ENCODE data around the gene FCHO1.
"Not testable (repeated sequence)": the region's sequence is repeated elsewhere in the genome, so short reads cannot be mapped to it uniquely, and the experiment has no call there.

Gene FCHO1

DNA sequence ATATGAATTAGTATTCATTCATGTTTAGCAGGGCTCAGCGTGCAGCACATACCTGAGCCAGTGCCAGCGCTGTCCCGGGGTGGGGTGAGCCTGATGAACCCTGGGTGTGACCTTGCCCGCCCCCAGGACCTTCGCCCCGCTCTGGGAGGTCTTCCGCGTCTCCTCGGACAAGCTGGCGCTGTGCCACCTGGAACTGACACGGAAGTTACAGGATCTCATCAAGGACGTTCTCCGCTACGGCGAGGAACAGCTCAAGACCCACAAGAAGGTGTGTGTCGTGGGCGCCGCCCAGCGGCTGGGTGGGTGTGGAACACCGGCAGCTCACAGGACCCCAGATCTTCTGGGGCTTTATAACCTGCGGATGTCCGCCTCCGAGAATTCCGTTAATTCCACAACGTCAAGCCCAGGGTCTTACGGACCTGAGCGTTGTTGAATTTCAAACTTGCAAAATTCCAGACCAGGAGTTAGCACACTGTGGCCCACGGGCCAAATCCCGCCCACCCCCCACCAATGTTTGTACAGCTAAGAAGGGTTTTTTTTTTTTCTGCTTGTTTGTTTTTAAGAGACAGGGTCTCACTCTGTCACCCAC, 15.4 kb downstream of the FCHO1 start:
- peak; percentile 68 for DNase-seq

DNA sequence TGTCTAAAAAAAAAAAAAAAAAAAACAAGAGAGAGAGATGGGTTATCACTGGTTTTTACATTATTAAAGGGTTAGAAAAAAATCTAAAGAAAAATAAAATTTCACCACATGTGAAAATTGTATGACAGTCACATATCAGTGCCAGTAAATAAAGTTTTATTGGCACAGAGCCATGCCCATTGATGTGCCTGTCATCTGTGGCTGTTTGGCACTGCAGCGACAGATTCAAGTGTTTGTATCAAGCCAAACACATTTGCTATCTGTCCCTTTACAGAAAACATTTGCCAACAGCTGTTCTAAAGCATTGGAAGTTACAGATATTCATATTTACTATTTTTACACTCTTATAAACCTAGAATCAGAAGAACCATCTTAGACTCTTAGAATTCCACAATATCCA, 16.3 kb downstream of the FCHO1 start:
- DNase-seq, result no peak

DNA sequence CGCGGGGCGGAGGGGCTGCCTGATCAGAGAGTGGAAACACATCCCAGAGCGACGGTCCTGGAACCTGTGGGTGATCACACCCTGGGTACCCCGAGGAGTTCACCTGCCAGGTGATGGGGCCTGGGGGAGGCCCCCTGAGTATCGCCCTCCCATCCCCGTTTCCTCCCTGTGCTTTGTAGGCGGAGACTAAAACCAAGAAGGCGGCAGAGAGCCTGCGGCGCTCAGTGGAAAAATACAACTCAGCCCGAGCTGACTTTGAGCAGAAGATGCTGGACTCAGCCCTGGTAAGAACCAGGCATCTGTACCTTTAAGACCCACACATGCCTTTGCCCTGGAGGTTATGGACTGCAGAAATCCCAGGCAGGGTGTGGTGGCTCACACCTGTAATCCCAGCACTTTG, 19.3 kb downstream of the FCHO1 start:
- DNase-seq, result no peak

GRCh38 chr19:17772172-17772571, 20.9 kb downstream of the FCHO1 start:
- DNase-seq, result no peak

GRCh38 chr19:17775245-17775927, 24.1 kb downstream of the FCHO1 start:
- DNase-seq, result no peak

DNA sequence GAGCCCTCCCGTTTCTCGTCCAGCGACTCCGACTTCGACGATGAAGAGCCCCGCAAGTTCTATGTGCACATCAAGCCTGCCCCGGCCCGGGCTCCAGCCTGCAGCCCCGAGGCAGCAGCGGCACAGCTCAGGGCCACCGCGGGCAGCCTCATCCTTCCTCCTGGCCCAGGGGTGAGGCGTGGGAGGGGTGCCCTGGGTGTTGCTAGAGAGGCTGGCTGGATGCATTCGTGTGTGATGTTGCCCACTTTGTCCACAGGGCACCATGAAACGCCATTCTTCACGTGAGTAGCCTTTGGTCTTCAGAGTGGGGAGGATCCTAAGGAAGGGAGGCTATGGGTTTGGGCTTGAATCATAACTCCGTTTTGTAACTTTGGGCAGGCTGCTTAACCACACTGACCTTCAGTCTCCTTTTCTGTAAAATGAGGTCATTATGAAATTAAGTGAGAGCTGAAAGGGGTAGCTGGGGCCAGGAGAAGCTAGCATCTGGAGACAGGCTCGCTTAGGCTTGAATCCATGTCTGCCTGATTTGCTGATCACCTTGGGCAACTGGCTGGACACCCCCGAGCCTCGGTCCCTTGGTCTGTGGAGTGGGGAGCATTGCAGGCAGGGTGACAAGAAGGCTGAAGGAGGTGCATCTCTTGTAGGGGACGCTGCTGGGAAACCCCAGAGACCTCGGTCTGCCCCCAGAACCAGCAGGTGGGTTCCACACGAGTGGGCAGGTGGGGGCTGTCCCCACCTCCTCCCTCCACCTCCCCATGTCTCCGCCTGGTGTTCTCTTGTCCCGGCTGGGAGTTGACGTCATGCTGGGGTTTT, 24.9 kb downstream of the FCHO1 start:
- no peak for DNase-seq

DNA sequence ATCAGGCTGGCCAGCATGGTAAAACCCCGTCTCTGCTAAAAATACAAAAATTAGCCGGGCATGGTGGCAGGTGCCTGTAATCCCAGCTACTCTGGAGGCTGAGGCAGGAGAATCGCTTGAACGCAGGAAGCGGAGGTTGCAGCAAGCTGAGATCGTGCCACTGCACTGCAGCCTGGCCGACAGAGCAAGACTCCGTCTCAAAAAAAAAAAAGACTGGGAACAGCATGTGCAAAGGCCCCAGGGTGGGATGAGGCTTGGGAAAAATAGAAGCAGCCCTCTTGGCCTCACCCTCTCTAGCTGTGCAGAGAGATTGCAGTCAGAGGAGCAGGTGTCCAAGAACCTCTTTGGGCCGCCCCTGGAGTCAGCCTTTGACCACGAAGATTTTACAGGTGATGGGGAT, 26.6 kb downstream of the FCHO1 start:
- DNase-seq, result not testable (repeated sequence)

GRCh38 chr19:17778251-17778967, 27.1 kb downstream of the FCHO1 start:
- no peak for DNase-seq

DNA sequence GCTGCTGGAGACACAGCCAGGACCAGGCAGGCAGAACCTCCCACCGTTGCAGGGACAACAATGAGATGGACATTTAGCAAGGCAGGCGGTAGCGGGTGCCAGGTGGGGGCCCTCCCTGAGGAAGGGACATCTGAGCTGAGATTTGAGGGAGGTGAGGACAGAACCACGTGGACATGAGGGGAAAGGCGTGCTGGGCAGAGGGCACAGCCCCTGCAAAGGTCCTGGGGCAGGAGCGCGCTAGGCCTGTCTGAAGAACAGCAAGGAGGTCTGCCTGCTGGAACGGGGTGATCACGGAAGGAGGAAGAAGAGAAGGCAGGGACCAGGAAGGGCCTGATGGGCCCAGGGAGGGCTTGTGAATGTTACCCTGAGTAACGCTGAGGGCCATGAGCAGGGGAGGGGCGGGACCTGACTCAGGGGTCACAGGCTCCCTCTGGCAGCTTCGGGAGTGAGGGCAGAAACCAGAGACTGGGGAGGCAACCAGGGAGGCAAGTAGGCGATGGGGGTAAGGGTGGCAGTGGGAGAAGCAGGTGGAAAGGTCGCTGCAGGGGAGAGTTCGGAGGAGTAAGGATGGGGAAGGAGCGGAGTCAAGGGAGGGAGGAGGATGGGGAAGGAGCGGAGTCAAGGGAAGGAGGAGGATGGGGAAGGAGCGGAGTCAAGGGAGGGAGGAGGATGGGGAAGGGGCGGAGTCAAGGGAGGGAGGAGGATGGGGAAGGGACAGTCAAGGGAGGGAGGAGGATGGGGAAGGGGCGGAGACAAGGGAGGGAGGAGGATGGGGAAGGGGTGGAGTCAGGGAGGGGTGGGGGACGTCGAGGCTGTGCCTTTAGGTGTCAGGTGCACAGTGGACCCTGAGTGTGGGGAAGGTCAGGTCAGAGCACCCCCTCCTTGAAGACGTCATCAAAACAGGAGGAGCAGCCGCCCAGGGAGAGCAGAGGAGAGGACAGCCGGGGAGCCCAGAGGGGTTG, 28.0 kb downstream of the FCHO1 start:
- DNase-seq, result no peak

DNA sequence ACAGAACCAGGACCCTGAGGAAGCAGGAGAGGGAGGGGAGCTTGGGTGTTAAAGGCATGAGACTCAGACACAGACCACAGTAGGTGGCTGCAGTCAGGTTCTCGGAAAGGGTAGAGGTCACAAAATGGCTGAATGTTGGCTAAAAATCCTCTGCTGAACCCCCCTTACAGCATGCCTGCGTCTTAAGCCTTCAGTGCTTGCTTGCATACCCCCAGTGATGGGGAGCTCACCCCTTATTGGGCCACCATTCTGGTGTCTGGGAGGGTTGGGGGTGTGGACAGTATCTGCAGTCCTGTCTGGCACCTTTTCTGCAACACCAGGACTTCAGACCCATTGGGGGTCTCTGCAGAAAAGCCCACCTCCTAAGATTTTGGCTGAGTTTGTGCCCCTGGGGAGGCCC, 29.5 kb downstream of the FCHO1 start:
- DNase-seq, result no peak

DNA sequence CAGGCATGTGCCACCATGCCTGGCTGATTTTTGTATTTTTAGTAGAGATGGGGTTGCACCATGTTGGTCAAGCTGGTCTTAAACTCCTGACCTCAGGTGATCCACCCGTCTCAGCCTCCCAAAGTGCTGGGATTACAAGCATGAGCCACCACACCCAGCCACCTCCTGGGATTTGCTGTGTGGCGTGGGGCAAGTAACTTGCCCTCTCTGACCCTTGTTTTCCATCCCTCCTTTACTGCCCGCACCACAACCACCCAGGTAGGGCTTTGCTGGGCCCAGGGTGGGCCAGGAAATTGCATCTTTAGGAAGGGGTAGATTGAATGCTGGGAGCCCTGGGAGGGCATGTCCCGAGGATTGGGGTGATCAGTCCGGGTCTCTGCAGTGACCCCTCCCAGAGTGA, 32.4 kb downstream of the FCHO1 start:
- not testable (repeated sequence) for DNase-seq

GRCh38 chr19:17784201-17785008, 33.1 kb downstream of the FCHO1 start:
- peak; percentile 71 for DNase-seq

DNA sequence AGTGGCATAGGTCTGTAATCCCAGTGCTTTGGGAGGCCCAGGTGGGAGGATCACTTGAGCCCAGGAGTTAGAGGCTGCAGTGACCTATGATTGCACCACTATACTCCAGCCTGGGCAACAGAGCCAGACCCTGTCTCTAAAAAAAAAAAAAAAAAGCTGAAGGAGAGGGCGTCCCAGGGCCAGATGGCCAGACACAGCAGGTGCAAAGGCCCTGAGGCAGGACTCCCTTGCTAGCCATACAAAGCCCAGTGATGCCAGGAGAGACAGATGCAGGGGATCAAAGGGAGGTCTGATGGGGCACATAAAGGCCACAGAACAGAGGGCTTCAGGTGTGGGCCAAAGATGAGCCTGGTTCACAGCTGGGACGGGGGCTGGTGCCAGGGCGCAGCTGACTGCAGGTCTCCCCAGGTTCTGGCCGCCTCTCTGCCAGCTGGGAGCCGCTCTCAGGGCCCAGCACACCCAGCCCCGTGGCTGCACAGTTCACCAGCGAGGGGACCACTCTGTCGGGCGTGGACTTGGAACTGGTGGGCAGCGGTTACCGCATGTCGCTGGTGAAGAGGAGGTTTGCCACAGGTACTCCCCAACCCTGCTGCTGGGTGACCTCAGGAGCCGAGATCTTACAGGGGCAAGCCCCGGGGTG, 36.1 kb downstream of the FCHO1 start:
- no peak for DNase-seq

DNA sequence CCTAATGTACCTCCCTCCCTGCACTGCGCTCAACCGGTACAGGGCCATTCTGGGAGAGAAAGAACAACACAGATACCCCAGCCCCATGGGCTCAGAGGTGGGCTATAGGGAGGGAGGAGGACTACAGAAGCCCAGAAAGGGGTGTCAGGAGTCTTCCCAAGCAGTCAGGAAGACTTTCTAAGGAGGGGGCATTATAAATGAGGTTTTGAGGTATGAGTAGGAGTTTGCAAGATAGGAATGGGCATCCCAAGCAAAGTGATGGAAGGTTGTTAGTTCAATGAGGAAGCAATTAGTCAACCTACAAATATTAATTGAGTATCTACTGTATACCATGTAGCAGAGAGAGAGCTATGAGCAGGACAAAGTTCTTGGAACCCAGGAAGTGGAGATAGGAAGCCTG, 37.4 kb downstream of the FCHO1 start:
- no peak for DNase-seq

DNA sequence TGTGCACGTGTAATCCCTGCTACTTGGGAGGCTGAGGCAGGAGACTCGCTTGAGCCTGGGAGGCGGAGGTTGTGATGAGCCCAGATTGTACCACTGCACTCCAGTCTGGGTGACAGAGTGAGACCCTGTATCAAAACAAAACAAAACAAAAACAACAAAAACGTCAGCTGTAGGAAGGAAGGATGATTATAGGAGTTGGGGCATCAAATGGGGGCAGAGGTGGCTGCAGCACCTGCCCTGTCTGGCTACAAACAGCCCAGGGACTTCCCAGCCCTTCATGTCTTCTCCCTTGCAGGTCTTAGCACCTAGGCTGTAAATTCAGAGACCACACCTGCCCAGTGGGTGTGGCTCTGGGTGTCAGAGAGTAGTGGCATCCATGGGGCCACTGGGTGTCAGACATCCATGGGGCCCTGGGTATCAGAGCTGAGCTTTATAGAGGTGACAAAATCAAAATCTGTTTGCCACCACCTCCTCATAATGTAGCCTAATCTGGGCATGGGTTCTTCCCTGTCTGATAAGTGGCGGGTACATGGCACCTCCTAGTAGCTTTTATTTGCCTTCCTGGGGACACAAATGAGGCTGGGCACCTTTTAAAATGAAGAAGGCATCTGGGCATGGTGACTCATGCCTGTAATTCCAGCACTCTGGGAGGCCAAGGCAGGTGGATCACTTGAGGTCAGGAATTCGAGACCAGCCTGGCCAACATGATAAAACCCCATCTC, 38.9 kb downstream of the FCHO1 start:
- no peak for DNase-seq

DNA sequence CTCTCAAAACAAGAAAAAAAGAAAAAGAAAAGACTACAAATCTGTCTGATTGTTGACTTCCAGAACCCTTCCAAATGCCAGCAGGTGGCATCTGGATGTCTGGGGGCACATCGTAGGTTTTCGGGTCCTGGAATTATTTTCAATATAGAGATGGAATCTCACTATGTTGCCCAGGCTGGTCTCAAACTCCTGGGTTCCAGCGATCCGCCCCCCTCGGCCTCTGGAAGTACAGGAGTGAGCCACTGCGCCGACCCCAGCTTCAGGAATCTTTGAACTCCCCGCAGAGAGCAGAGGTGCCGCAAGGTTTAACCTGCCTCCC, 43.1 kb downstream of the FCHO1 start:
- DNase-seq, result no peak

GRCh38 chr19:17794731-17795494, 43.6 kb downstream of the FCHO1 start, which contains the start of gene B3GNT3:
Gene B3GNT3 (plus strand): TSS chr19:17795138. CDS start chr19:17807808, 12,670 bp downstream.
- DNase-seq, result no peak

- no peak for DNase-seq
Measured at GRCh38 chr19:17795495-17795856, 44.2 kb downstream of the FCHO1 start.

All from left hindlimb (tissue), 1 donor.